ENCODE results near the gene GPRIN3.

The GPRIN3 gene

DNA sequence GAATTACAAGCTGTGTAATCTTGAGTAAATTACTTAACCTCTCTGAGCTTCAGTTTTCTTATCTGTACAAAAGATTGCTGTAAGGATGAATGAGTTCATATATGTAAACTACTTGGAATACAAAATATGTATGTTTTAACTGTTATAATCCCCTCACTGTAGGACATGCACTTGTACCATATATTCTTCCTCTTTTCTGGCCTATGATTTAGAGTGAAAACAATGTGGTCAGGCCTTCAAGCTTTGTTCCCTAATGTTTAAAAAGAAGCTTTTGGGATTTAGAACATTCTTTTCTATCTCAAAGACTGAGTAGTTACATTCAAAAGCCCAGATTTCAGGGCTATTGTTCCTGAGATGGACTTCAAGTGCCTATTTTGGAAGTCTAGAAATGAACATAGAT lies 26.7 kb upstream of the GPRIN3 start:
- in situ Hi-C loops (cut with HindIII; ENCODE audit: low sequenced_read_pairs): no loop called here
- no peak overlapping the region for H3K4me3 ChIP-seq (ENCODE audit: low read depth, low read length)
- TF ChIP-seq, protein P1, sequence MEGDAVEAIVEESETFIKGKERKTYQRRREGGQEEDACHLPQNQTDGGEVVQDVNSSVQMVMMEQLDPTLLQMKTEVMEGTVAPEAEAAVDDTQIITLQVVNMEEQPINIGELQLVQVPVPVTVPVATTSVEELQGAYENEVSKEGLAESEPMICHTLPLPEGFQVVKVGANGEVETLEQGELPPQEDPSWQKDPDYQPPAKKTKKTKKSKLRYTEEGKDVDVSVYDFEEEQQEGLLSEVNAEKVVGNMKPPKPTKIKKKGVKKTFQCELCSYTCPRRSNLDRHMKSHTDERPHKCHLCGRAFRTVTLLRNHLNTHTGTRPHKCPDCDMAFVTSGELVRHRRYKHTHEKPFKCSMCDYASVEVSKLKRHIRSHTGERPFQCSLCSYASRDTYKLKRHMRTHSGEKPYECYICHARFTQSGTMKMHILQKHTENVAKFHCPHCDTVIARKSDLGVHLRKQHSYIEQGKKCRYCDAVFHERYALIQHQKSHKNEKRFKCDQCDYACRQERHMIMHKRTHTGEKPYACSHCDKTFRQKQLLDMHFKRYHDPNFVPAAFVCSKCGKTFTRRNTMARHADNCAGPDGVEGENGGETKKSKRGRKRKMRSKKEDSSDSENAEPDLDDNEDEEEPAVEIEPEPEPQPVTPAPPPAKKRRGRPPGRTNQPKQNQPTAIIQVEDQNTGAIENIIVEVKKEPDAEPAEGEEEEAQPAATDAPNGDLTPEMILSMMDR (IDR thresholded peaks at IDR 0.05; ENCODE audit: low read depth, low read length): no peak
- DNase-seq (ENCODE audit: low read depth, low spot score): no peak

DNA sequence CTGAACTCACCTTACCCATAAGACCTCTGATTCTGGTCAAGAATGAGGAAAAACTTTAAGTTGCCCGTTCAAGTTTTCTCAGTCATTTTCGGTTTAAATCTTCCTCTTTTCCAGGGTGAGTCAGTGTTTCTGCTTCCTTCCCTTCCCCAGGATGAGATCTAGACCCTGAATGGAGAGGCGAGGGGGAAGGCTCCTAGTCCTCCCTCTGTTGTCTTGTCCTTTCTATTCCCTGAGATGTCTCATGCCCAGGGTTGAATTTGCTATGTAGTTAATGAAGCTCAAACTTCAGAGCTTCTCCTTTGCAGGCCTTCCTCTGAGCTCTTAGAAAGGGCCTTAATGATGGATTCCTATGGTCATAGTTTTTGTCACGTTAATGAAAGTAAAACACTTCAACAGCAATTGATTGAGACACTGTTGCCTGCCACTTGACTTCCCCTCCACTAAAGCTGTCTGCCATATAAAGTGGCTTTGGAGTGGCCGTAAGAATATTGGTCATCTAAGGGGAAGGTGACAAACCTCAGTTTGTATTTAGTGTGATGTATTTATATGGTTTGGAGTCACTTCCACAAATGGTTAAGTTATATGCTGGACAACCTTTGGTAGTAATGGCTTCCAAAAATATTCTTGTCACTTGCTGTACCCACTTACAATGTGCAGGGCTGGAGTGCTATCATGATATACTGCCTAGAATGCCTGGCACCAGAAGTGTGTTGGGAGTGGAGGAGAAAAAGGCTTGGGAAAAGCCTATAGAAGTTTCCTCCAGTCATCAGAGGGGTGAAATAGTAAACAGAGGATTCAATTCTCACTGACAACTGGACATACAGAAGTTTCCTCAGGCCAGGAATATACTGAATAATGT lies 24.3 kb upstream of the GPRIN3 start:
- DNase-seq (ENCODE audit: low read depth, low spot score): no peak
- TF ChIP-seq, protein P1 (IDR thresholded peaks at IDR 0.05; ENCODE audit: low read depth, low read length): no peak
- no peak overlapping the region for H3K4me3 ChIP-seq (ENCODE audit: low read depth, low read length)
- in situ Hi-C loops (cut with HindIII; ENCODE audit: low sequenced_read_pairs): no loop called here

DNA sequence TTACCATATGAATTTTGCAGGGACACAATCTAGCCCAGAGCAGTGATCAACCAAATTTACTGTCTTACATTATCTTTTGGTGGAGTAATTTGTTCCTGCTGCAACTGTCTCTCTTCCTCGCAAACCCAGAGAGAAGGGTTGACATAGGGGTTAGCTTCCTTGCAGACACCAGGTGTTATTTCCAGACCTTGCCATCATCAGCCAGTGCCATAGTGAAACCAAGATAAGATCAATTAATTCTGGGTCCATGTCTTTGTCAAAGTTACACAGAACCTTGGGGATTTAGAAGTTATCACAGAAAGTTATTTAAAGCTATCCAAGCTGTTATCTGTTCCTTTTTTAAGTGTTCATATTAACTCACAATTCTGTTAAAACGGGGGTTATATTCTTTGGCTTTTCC lies 23.6 kb upstream of the GPRIN3 start:
- in situ Hi-C loops (cut with HindIII; ENCODE audit: low sequenced_read_pairs): no loop called here
- no peak overlapping the region for H3K4me3 ChIP-seq (ENCODE audit: low read depth, low read length)
- DNase-seq (ENCODE audit: low read depth, low spot score): no peak
- TF ChIP-seq, protein P1 (IDR thresholded peaks at IDR 0.05; ENCODE audit: low read depth, low read length): no peak

DNA sequence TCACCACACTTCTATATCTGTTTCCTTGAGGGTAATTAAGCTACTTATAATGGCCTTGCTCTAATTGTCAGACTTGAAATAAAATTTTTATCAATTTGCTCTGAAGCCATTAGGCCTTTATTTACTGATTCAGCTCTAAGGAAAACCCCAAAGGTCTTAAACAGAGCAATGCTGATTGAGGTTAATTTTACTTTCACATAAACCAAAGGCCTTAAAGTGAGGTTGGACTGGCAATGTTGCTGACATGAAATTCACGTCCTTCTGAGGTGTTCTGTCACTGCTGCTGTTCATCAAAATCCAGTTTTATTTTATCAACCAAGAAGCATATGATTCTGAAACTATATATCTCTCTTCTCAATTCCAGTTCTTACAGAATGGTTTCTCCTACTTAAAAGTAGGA lies 21.7 kb upstream of the GPRIN3 start:
- DNase-seq (ENCODE audit: low read depth, low spot score): no peak
- no peak overlapping the region for H3K4me3 ChIP-seq (ENCODE audit: low read depth, low read length)
- TF ChIP-seq, protein P1 (IDR thresholded peaks at IDR 0.05; ENCODE audit: low read depth, low read length): no peak
- in situ Hi-C loops (cut with HindIII; ENCODE audit: low sequenced_read_pairs): no loop called here

DNA sequence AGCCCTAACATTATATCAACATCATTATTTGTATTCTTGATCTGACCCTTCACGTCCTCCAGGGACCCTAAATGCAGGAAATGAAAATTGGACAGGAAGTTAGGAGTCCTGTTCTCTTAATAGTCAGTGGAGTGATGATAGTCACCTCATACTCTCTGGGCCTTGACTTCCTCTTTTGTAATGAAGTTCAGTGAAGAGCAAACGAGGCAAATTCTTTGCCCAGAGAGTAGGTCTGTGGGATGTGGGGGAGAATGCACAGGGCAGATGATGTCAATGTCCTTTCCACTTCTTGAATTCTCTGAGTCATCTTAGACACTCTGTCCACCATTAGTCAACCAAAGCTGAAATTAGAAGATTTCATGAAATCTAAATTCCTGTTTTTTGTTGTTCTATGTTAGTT lies 17.1 kb upstream of the GPRIN3 start:
- DNase-seq (ENCODE audit: low read depth, low spot score): peak; percentile 6
- H3K4me3 ChIP-seq (ENCODE audit: low read depth, low read length): no peak overlapping the region
- in situ Hi-C loops (cut with HindIII; ENCODE audit: low sequenced_read_pairs): no loop called here
- TF ChIP-seq, protein P1 (IDR thresholded peaks at IDR 0.05; ENCODE audit: low read depth, low read length): no peak

DNA sequence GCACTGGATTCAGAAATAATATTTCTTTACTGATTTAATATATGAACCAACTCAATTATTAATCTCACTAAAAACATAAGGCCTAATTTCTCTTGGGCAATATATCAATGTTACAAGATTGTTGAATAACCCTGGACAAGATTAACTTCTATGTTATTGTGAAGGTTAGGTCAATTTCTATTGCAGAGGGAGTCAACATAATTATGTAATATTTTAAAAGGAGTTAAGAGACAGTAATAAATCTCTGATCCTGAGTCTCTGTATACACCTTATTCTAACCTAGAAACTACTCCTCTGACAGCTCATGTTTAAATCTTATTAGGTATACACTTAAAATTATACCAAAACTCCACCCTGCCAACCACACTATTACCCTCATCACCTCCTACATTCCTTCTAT lies 15.1 kb upstream of the GPRIN3 start:
- in situ Hi-C loops (cut with HindIII; ENCODE audit: low sequenced_read_pairs): no loop called here
- H3K4me3 ChIP-seq (ENCODE audit: low read depth, low read length): no peak overlapping the region
- no peak for DNase-seq (ENCODE audit: low read depth, low spot score)
- TF ChIP-seq, protein P1 (IDR thresholded peaks at IDR 0.05; ENCODE audit: low read depth, low read length): no peak
